RWPE2 (cell line): ENCODE data around the gene SYNE3.

ENCODE experiments used
- ATAC-seq: fragments of 200-7000 bp; cut with Tn5 transposase; 3 replicates; pipeline ENCODE4 v1.9.1; 2021; ENCODE audit warnings: low read depth
- DNase-seq: peaks from one replicate; pipeline ENCODE4 v3.0.0-alpha.2; 2020; ENCODE audit warnings: low spot score
- H3K27ac ChIP-seq: fragments of 450-650 bp; 2 replicates; pipeline ENCODE4 v1.5.1; 2017; ENCODE audit warnings: mild to moderate bottlenecking; ENCODE audit not compliant: poor library complexity, severe bottlenecking
- H3K27me3 ChIP-seq: fragments of 250-450 bp; sonication (Bioruptor Pico); 2 replicates; pipeline ENCODE4 v1.5.1; 2021; ENCODE audit warnings: mild to moderate bottlenecking, moderate library complexity; ENCODE audit not compliant: insufficient read depth, poor library complexity, severe bottlenecking
- H3K36me3 ChIP-seq: fragments of 250-450 bp; sonication (Bioruptor Pico); 2 replicates; pipeline ENCODE4 v1.5.1; 2020; ENCODE audit warnings: low read depth, mild to moderate bottlenecking, moderate library complexity
- H3K4me1 ChIP-seq: fragments of 250-450 bp; sonication (Bioruptor Pico); 2 replicates; pipeline ENCODE4 v1.5.1; 2021; ENCODE audit warnings: mild to moderate bottlenecking, moderate library complexity; ENCODE audit not compliant: insufficient read depth, poor library complexity, severe bottlenecking
- H3K4me3 ChIP-seq: fragments of 250-450 bp; sonication (Bioruptor Pico); 2 replicates; pipeline ENCODE4 v1.5.1; 2021; ENCODE audit warnings: mild to moderate bottlenecking, moderate library complexity; ENCODE audit not compliant: severe bottlenecking
- H3K9me3 ChIP-seq: fragments of 250-450 bp; sonication (Bioruptor Pico); 2 replicates; pipeline ENCODE4 v1.5.1; 2021; ENCODE audit warnings: mild to moderate bottlenecking, moderate library complexity; ENCODE audit not compliant: severe bottlenecking
- CTCF ChIP-seq: fragments of 450-650 bp; IDR thresholded peaks from one replicate; pipeline ENCODE4 v1.5.1; 2017; ENCODE audit warnings: mild to moderate bottlenecking, moderate library complexity; ENCODE audit not compliant: poor library complexity, severe bottlenecking

The SYNE3 gene

GRCh38 chr14:95504135-95505029, 12.1 kb downstream of the SYNE3 start:
- no peak for TF ChIP-seq CTCF
- Histone ChIP-seq H3K4me3 (no peak overlapping the region), H3K9me3 (no peaks in the 10 kb centered on the region), H3K27ac (no peak overlapping the region), H3K27me3 (no peaks in the 10 kb centered on the region), H3K36me3 (peaks cover 10% of the 10 kb centered on the region; the same call in 1 of the 2 replicates), H3K4me1 (peaks cover 29% of the 10 kb centered on the region)
- DNase-seq (no peak), ATAC-seq (no peak)

GRCh38 chr14:95503365-95504134, 12.9 kb downstream of the SYNE3 start:
- peaks cover 10% of the 10 kb centered on the region; the same call in 1 of the 2 replicates for H3K36me3 ChIP-seq
- no peak for ATAC-seq
- H3K27ac ChIP-seq, result no peak overlapping the region
- no peaks in the 10 kb centered on the region for H3K27me3 ChIP-seq
- H3K4me1 ChIP-seq, result peaks cover 29% of the 10 kb centered on the region
- DNase-seq, result no peak
- no peaks in the 10 kb centered on the region for H3K9me3 ChIP-seq
- no peak for TF ChIP-seq CTCF
- no peak overlapping the region for H3K4me3 ChIP-seq

- peaks cover 18% of the 10 kb centered on the region for H3K4me1 ChIP-seq
- H3K9me3 ChIP-seq, result no peaks in the 10 kb centered on the region
- ATAC-seq (no peak), DNase-seq (no peak)
- TF ChIP-seq CTCF, result no peak
- peaks cover 10% of the 10 kb centered on the region; the same call in 1 of the 2 replicates for H3K36me3 ChIP-seq
- H3K27ac ChIP-seq, result no peak overlapping the region
- H3K4me3 ChIP-seq, result no peak overlapping the region
- no peaks in the 10 kb centered on the region for H3K27me3 ChIP-seq
Observed at GRCh38 chr14:95502381-95502950, 14.0 kb downstream of the SYNE3 start.

GRCh38 chr14:95500772-95501401, 15.6 kb downstream of the SYNE3 start:
- Histone ChIP-seq H3K27ac (no peak overlapping the region), H3K4me1 (peaks cover 10% of the 10 kb centered on the region), H3K36me3 (peaks cover 7% of the 10 kb centered on the region; the same call in 1 of the 2 replicates), H3K9me3 (no peaks in the 10 kb centered on the region), H3K27me3 (no peaks in the 10 kb centered on the region), H3K4me3 (no peak overlapping the region)
- DNase-seq (no peak), ATAC-seq (peak; percentile 71)
- TF ChIP-seq CTCF, result no peak
